Tibial artery (tissue), 4 donors: ENCODE measurements around the gene MTARC2.

Experiments
- DNase-seq, 2 donors: peaks; one replicate each; pipeline ENCODE4 v3.0.0-alpha.2; 2019
- H3K27ac ChIP-seq, 2 donors: fragments of 200-600 bp; sonication (generic) in 1 of 2; 1 replicate in 1 of 2; 2 replicates in 1 of 2; pipeline ENCODE4 v1.5.1; 2018 to 2019; ENCODE audit warnings: mild to moderate bottlenecking in 1 of 2
- H3K27me3 ChIP-seq, 2 donors: fragments of 200-600 bp; sonication (generic) in 1 of 2; one replicate each; pipeline versions ENCODE4 v1.5.1 to v1.6.0; 2016 to 2019
- H3K36me3 ChIP-seq, 3 donors: fragments of 200-600 bp; sonication (generic) in 2 of 3; one replicate each; pipeline ENCODE4 v1.5.1; 2016 to 2019; ENCODE audit warnings: mild to moderate bottlenecking in 2 of 3
- H3K4me1 ChIP-seq, 4 donors: fragments of 200-600 bp; sonication (generic) in 2 of 4; 1 replicate in 3 of 4; 2 replicates in 1 of 4; pipeline ENCODE4 v1.5.1; 2016 to 2019
- H3K4me3 ChIP-seq, 2 donors: fragments of 200-600 bp; sonication (generic) in 1 of 2; 1 replicate in 1 of 2; 2 replicates in 1 of 2; pipeline ENCODE4 v1.5.1; 2018 to 2019; ENCODE audit warnings: mild to moderate bottlenecking in 2 of 2
- H3K9me3 ChIP-seq, 3 donors: fragments of 200-600 bp; sonication (generic) in 1 of 3; one replicate each; pipeline ENCODE4 v1.5.1; 2016 to 2019
- intact Hi-C: fragments of 100-400 bp; cut with DNase I; formaldehyde crosslinking; loops from one replicate; pipeline ENCODE4 v1.15.0; 2023; ENCODE audit warnings: low total_unique reads
- TF ChIP-seq, protein P1 (sequence below), 2 experiments: fragments of 200-600 bp in 1 of 2; fragments of 450-650 bp in 1 of 2; IDR thresholded peaks; one replicate each; pipeline ENCODE4 v1.5.1; 2017 to 2019; ENCODE audit warnings: antibody characterized with exemption in 2 of 2, mild to moderate bottlenecking in 1 of 2, moderate library complexity in 1 of 2

MTARC2 gene

DNA sequence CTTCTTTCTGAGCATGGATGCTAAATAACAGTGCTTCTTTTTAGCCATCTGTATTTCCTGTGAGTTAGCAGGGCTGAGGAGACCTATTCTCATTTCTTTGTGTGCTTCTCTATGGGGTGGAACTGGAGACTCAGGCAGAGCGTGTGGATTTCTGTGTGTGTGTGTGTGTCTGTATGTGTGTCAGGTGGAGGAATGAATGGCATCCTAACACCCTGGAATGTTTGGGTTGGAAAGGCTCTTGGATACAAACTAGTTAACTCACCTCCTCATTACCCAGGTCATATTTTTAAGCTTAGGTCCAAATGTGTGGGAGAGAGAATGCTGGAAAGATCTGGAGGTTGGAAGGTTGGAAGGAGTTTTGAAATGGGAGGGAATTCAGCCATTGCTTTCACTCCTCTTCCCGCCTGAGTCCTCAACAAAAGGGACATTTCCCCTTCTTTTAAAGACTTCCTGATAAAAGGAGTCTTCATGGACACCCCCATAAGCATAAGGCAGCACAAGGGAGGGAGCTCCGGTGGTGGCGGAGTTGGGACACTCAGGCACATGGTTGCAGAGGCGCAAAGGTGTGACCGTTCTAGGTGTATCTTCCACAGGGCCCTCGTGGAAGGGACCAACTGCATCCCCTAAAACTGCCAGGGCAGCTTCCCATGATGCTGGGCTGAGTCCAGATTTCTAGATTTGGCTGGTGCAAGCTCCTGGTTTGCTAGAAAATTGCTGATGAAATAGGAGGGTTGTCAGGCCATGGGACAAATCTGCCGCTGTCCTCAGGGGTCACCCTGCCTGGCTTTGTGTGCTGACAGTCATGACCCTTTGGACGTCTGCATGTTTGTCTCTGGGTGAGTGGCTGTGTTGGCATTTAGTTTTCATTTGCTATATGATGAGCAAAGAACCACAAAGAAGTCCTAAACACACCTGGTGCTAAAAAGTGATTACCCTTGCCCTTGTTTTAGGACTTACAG lies 76.2 kb downstream of the MTARC2 start:
- intact Hi-C loops: no loop called here
- H3K4me1 ChIP-seq: peaks cover 0 to 31% (median 9%) of the 10 kb centered on the region in 4 donors
- H3K36me3 ChIP-seq: no peaks in the 10 kb centered on the region
- TF ChIP-seq, protein P1, sequence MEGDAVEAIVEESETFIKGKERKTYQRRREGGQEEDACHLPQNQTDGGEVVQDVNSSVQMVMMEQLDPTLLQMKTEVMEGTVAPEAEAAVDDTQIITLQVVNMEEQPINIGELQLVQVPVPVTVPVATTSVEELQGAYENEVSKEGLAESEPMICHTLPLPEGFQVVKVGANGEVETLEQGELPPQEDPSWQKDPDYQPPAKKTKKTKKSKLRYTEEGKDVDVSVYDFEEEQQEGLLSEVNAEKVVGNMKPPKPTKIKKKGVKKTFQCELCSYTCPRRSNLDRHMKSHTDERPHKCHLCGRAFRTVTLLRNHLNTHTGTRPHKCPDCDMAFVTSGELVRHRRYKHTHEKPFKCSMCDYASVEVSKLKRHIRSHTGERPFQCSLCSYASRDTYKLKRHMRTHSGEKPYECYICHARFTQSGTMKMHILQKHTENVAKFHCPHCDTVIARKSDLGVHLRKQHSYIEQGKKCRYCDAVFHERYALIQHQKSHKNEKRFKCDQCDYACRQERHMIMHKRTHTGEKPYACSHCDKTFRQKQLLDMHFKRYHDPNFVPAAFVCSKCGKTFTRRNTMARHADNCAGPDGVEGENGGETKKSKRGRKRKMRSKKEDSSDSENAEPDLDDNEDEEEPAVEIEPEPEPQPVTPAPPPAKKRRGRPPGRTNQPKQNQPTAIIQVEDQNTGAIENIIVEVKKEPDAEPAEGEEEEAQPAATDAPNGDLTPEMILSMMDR (IDR thresholded peaks at IDR 0.05): no peak
- no peaks in the 10 kb centered on the region for H3K9me3 ChIP-seq
- no peak overlapping the region for H3K27ac ChIP-seq
- no peak for DNase-seq
- H3K27me3 ChIP-seq: no peaks in the 10 kb centered on the region
- H3K4me3 ChIP-seq: no peak overlapping the region

DNA sequence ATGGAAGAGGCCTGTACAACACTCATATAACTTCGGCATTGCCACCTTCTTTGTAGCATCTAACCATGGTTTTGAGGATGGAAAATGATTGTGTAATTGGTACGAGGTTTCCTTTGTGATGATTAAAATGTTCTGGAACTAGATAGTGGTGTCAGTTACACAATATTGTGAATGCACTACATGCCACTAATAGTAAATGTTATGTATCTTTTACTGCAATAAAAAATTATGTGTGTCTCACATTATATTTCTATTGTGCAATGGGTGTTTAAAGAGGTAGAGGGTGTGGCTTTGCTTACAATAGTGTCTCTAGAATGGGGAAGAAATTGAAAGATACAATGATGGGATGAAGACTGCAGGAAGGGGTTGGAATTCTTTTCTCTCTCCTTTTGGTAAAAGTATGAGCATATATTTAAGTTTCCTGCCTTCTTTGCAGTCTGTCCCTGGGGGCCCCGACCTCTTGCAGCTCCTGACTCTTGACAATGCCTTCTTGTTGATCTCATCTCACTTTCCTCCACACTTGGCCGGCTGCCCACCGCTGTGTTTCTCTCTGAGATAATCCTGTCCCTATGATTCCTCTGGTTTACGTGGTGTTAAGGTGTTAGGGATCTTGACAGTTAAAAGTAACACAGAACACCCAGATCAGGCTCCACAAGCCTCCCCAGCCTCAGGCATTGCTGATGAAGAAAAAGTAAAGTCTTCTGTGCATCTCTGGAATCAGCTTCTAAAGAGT lies 77.9 kb downstream of the MTARC2 start:
- no peaks in the 10 kb centered on the region for H3K36me3 ChIP-seq
- H3K9me3 ChIP-seq: no peaks in the 10 kb centered on the region
- intact Hi-C loops: no loop called here
- DNase-seq: no peak
- H3K4me1 ChIP-seq: peaks cover 0 to 39% (median 11%) of the 10 kb centered on the region in 4 donors
- no peak overlapping the region for H3K27ac ChIP-seq
- no peaks in the 10 kb centered on the region for H3K27me3 ChIP-seq
- TF ChIP-seq, protein P1 (IDR thresholded peaks at IDR 0.05): no peak
- H3K4me3 ChIP-seq: no peak overlapping the region

DNA sequence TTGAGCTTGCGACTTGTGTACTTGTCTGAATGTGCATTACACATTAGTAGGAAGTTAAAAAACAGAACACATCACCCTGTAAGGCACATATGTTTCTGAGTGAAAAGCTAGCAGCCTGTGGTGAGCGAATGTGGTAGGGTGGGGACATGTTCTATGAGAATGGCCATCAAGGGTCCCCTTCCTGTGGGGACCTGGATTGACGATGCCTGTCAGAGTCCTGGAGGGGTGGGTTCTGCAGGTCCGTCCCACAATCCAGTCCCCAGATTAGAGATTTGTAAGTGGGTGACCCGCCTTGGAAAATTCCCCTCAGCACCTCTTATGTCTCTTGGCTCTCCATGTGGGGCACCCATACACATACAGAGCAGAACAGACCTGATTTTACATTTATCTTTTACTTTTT lies 78.6 kb downstream of the MTARC2 start:
- H3K27ac ChIP-seq: no peak overlapping the region
- no peak for DNase-seq
- intact Hi-C loops: no loop called here

DNA sequence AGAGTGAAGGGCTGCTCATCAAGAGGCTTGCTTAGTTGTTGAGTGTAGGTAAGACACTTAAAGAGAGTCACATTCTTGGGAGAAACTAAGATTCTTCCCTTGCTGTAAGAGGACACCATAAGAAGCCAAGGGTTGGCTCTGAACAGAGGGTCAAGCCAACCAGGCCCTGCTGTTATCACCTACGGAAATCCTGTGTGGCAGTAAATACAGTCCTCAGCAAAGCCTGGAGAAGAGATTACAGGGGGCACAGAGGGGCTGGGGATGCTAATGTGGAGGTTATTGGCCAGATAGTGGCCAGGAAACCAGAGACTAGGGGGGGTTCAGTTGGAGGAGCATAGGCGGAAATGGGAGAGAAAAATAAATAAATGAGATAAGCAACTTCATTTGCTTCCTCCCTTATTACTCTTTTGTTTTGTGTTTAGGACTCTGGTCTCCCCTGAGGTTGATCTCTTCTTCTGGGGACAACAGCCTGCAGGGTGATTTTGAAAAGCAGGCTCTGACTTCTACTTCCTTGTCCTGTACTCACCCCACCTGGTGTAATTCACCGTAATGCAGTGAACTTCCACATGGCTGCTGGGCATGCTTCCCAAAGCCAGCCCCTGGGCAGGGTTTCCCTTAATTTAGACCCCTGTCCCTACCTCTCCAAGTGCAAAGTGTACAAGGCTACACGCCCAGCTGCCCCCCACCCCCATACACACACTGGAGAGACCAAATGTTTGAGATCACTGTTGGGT lies 79.5 kb downstream of the MTARC2 start:
- TF ChIP-seq, protein P1 (IDR thresholded peaks at IDR 0.05): no peak
- Histone ChIP-seq H3K9me3 (no peaks in the 10 kb centered on the region), H3K4me3 (no peak overlapping the region)

More for the DNA sequence above, 78.6 kb downstream of the MTARC2 start:
- peaks cover 0 to 39% (median 11%) of the 10 kb centered on the region in 4 donors for H3K4me1 ChIP-seq
- H3K36me3 ChIP-seq: no peaks in the 10 kb centered on the region
- H3K9me3 ChIP-seq: no peaks in the 10 kb centered on the region
- H3K27me3 ChIP-seq: no peaks in the 10 kb centered on the region
- H3K4me3 ChIP-seq: no peak overlapping the region
- TF ChIP-seq, protein P1 (IDR thresholded peaks at IDR 0.05): no peak

DNA sequence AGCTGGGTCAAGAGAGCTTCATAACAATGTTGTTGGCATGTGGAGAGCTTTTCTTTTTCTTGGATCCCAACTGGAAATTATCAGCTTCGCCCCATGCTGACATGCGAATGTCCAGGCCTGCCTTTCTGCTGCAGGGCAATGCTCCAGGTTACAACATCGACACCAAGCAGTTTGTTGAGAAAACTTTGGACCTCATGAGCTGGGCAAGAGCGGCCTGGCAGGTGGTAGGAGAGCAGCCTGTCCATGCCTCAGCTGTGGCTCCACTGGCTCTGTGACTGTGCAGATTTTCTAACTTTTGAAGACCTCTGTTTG lies 80.0 kb downstream of the MTARC2 start:
- no peaks in the 10 kb centered on the region for H3K27me3 ChIP-seq
- DNase-seq: no peak
- TF ChIP-seq, protein P1 (IDR thresholded peaks at IDR 0.05): no peak
- H3K4me3 ChIP-seq: no peak overlapping the region
- H3K36me3 ChIP-seq: no peaks in the 10 kb centered on the region
- intact Hi-C loops: no loop called here
- H3K27ac ChIP-seq: no peak overlapping the region
- peaks cover 0 to 39% (median 11%) of the 10 kb centered on the region in 4 donors for H3K4me1 ChIP-seq
- no peaks in the 10 kb centered on the region for H3K9me3 ChIP-seq

More for the DNA sequence above, 79.5 kb downstream of the MTARC2 start:
- Histone ChIP-seq H3K27me3 (no peaks in the 10 kb centered on the region), H3K36me3 (no peaks in the 10 kb centered on the region), H3K27ac (no peak overlapping the region), H3K4me1 (peaks cover 0 to 39% (median 11%) of the 10 kb centered on the region in 4 donors)
- no peak for DNase-seq
- intact Hi-C loops: no loop called here
